ENCODE measurements around the gene LIMCH1. TPM values are rescaled to one million over a fixed set of nuclear protein-coding genes. Genes with fewer than 3 reads are reported as not detected.

Gene LIMCH1
- polyA plus RNA-seq, 1 experiment: 1.1 TPM

- TF ChIP-seq CTCF (IDR thresholded peaks at IDR 0.05; ENCODE audit: low read depth, low read length): no peak
Observed at GRCh38 chr4:41657561-41657960, 119.6 kb downstream of the LIMCH1 start.

GRCh38 chr4:41658163-41658562 lies 120.2 kb downstream of the LIMCH1 start:
- H3K27me3 ChIP-seq (ENCODE audit: control insufficient read depth, insufficient read depth, low read length): peaks cover 9% of the 10 kb centered on the region
- DNase-seq (ENCODE audit: low read depth, low spot score): no peak
- ChIA-PET CTCF (interaction anchor here (1.7 to 11.3 kb wide), 2 partner anchors 14 to 376 kb away, joined by 6 to 278 read pairs; no protein-coding TSS in a partner anchor), POLR2A (no interaction called here)
- H3K9me3 ChIP-seq (ENCODE audit: control insufficient read depth, insufficient read depth, low read length): no peaks in the 10 kb centered on the region
- no peak for TF ChIP-seq CTCF (IDR thresholded peaks at IDR 0.05; ENCODE audit: low read depth, low read length)
- H3K27ac ChIP-seq (ENCODE audit: low read depth, low read length): no peak overlapping the region
- H3K4me3 ChIP-seq (ENCODE audit: low read depth, low read length): no peak overlapping the region

More at GRCh38 chr4:41657561-41657960, 119.6 kb downstream of the LIMCH1 start:
- no peak overlapping the region for H3K4me3 ChIP-seq (ENCODE audit: low read depth, low read length)
- DNase-seq (ENCODE audit: low read depth, low spot score): no peak
- no peak overlapping the region for H3K27ac ChIP-seq (ENCODE audit: low read depth, low read length)
- peaks cover 9% of the 10 kb centered on the region for H3K27me3 ChIP-seq (ENCODE audit: control insufficient read depth, insufficient read depth, low read length)
- POLR2A ChIA-PET: no interaction called here
- no peaks in the 10 kb centered on the region for H3K9me3 ChIP-seq (ENCODE audit: control insufficient read depth, insufficient read depth, low read length)
- CTCF ChIA-PET: interaction anchor here (1.1 to 11.3 kb wide), 3 partner anchors 14 to 375 kb away, joined by 3 to 278 read pairs (median 6); no protein-coding TSS in a partner anchor

- H3K27me3 ChIP-seq (ENCODE audit: control insufficient read depth, insufficient read depth, low read length): peaks cover 4% of the 10 kb centered on the region
- TF ChIP-seq CTCF (IDR thresholded peaks at IDR 0.05; ENCODE audit: low read depth, low read length): no peak
- POLR2A ChIA-PET: no interaction called here
- no peaks in the 10 kb centered on the region for H3K9me3 ChIP-seq (ENCODE audit: control insufficient read depth, insufficient read depth, low read length)
- CTCF ChIA-PET: interaction anchor here (0.6 to 11.3 kb wide), 10 partner anchors 8 to 401 kb away, joined by 3 to 278 read pairs (median 4); no protein-coding TSS in a partner anchor
- no peak overlapping the region for H3K4me3 ChIP-seq (ENCODE audit: low read depth, low read length)
- DNase-seq (ENCODE audit: low read depth, low spot score): no peak
- H3K27ac ChIP-seq (ENCODE audit: low read depth, low read length): no peak overlapping the region
Observed at GRCh38 chr4:41660352-41660751, 122.4 kb downstream of the LIMCH1 start.

DNA sequence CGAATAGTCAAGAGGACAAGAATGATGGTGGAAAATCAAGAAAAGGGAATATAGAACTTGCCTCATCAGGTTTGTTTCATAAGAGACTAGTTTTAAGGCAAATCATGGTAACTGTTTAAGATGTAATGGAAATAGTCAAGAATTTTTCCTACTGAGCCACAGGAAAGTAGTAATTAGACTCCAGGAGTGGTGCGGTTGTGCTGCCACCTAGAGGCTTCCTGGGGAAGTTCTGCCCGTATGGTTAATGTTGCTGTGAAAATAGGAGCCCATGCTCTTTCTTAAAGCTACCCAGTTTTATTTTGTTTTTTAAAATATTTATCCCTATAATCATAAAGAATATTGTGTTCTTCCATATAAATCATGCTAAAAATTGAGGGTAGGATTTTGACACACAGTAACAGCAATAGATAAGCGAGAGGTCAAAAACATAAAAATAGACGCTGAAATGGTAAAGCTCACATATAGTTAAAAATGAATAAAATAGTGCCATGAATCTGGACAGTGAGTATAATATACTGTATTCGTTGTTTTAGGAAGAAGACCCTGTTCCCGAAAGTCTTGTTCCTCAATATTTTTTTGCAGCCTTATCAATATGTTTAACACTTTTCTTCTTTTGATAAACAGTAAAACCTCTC lies 123.6 kb downstream of the LIMCH1 start:
- peak; percentile 11 for DNase-seq (ENCODE audit: low read depth, low spot score)
- no peak overlapping the region for H3K27ac ChIP-seq (ENCODE audit: low read depth, low read length)
- no peaks in the 10 kb centered on the region for H3K9me3 ChIP-seq (ENCODE audit: control insufficient read depth, insufficient read depth, low read length)
- H3K4me3 ChIP-seq (ENCODE audit: low read depth, low read length): no peak overlapping the region
- H3K27me3 ChIP-seq (ENCODE audit: control insufficient read depth, insufficient read depth, low read length): peaks cover 2% of the 10 kb centered on the region
- TF ChIP-seq CTCF (IDR thresholded peaks at IDR 0.05; ENCODE audit: low read depth, low read length): peak; percentile 98
- POLR2A ChIA-PET: interaction anchor here (0.6 to 1.2 kb wide), 2 partner anchors 49 to 380 kb away, joined by 3 to 5 read pairs; no protein-coding TSS in a partner anchor
- CTCF ChIA-PET: interaction anchor here (0.5 to 11.3 kb wide), 47 partner anchors 7 to 926 kb away, joined by 3 to 278 read pairs (median 3); no protein-coding TSS in a partner anchor

DNA sequence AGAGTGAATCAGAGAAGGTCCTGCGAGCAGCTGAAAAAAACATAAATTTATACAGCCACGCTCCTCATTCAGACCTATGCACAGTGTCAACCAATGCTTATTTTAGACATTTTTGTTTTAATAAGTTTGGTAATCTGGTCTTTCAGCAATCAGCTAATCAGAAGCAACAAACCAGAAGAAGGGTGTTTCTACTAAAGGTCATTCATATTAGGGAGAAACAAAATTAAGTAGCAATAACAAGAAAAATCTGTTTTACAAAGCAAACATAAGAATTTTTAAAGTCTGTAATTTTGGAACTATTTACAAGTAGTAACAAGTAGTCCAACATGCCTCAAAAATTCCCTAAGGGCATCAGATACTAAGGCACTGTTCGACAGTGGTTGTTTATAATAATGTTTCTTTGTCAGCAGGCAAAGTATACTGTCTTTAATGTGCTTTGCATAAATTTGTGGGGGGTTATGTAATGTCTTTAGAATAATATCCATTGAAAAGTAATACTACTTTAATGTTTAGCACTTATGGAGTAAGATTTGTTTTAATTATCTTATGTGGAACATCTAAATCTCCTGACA lies 127.8 kb downstream of the LIMCH1 start:
- H3K27ac ChIP-seq (ENCODE audit: low read depth, low read length): no peak overlapping the region
- no peak overlapping the region for H3K4me3 ChIP-seq (ENCODE audit: low read depth, low read length)
- ChIA-PET CTCF (interaction anchor here (11.3 kb wide), 1 partner anchor 383 kb away, joined by 278 read pairs; no protein-coding TSS in a partner anchor), POLR2A (no interaction called here)
- no peaks in the 10 kb centered on the region for H3K9me3 ChIP-seq (ENCODE audit: control insufficient read depth, insufficient read depth, low read length)
- TF ChIP-seq CTCF (IDR thresholded peaks at IDR 0.05; ENCODE audit: low read depth, low read length): no peak
- DNase-seq (ENCODE audit: low read depth, low spot score): no peak
- peaks cover 5% of the 10 kb centered on the region for H3K27me3 ChIP-seq (ENCODE audit: control insufficient read depth, insufficient read depth, low read length)
